Epithelial cell of proximal tubule (primary cell): ENCODE measurements around the gene AQP9. TPM values are rescaled to one million over a fixed set of nuclear protein-coding genes. Genes with fewer than 3 reads are reported as not detected.

Source experiments
- DNase-seq: peaks from one replicate; pipeline ENCODE4 v3.0.0-alpha.2; 2011; ENCODE audit warnings: low read depth
- H3K4me3 ChIP-seq: 2 replicates; pipeline ENCODE4 v1.5.1; 2011; ENCODE audit warnings: low read depth, mild to moderate bottlenecking, low read length
- CTCF ChIP-seq: conservative IDR thresholded peaks from 2 replicates; pipeline ENCODE4 v1.5.1; 2012; ENCODE audit warnings: low read depth, mild to moderate bottlenecking, low read length
- total RNA-seq: library from RNA; depleted of rRNA; stranded (reverse); fragments of >200 nt; gene quantifications from 2 replicates; pipeline ENCODE4 v1.2.3, GENCODE V29; 2015

AQP9 gene
- total RNA-seq, 1 donor from 2014 or later, result not detected

- DNase-seq, result no peak
- H3K4me3 ChIP-seq, result no peak overlapping the region
- TF ChIP-seq CTCF, result no peak
These were observed 13.6 kb upstream of the AQP9 start for GRCh38 chr15:58124585-58124984.

- no peak overlapping the region for H3K4me3 ChIP-seq
- DNase-seq, result no peak
- no peak for TF ChIP-seq CTCF
These were observed 12.8 kb upstream of the AQP9 start for GRCh38 chr15:58125333-58125732.

- H3K4me3 ChIP-seq, result no peak overlapping the region
- DNase-seq, result no peak
- TF ChIP-seq CTCF, result no peak
These were observed 3.3 kb upstream of the AQP9 start for GRCh38 chr15:58134886-58135285.

GRCh38 chr15:58135511-58136174 lies 2.5 kb upstream of the AQP9 start:
- no peak for TF ChIP-seq CTCF
- H3K4me3 ChIP-seq, result no peak overlapping the region
- no peak for DNase-seq

- no peak for TF ChIP-seq CTCF
- H3K4me3 ChIP-seq, result no peak overlapping the region
- no peak for DNase-seq
These were observed 1.4 kb upstream of the AQP9 start for GRCh38 chr15:58136731-58137130.

- TF ChIP-seq CTCF, result no peak
- no peak overlapping the region for H3K4me3 ChIP-seq
- no peak for DNase-seq
These were observed 495 bp upstream of the AQP9 start for GRCh38 chr15:58137686-58138085.

- DNase-seq, result no peak
- no peak for TF ChIP-seq CTCF
- no peak overlapping the region for H3K4me3 ChIP-seq
These were observed 1.3 kb downstream of the AQP9 start for GRCh38 chr15:58139276-58139988.
